ENCODE results near the gene RBL2.

RBL2 gene

DNA sequence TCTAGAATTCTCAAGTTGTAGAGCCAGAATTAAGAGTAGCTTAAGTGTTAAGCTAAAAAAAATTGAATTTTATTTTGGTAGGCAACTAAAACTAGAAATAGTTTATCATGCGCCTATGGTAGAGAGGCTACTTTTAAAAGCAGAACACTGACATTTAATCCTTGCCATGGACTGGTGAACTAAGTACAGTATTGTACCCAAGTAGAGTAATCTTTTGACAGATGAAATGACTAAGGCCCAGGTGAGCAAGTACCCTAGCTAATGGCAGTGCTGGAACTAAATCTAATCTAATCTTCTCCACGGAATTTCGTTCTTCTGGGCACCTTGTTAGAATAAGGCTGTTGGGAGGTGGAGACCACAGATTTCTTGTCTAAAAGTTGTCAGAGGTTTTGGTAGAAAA, 11.8 kb downstream of the RBL2 start:
- Histone ChIP-seq H3K9me3 (ENCODE audit: control insufficient read depth in 5 of 5, low read length in 5 of 5) (no peaks in the 10 kb centered on the region), H3K27ac (ENCODE audit: low read depth, low read length) (no peak overlapping the region), H3K4me1 (ENCODE audit: control insufficient read depth in 5 of 5, insufficient read depth in 5 of 5, low read length in 5 of 5) (no peaks in the 10 kb centered on the region), H3K27me3 (ENCODE audit: control insufficient read depth in 5 of 5, insufficient read depth in 4 of 5, low read length in 5 of 5) (no peaks in the 10 kb centered on the region), H3K9ac (ENCODE audit: low read length in 5 of 5) (no peak overlapping the region), H3K36me3 (ENCODE audit: control insufficient read depth in 5 of 5, insufficient read depth in 5 of 5, low read length in 5 of 5) (peaks cover 25 to 49% (median 41%) of the 10 kb centered on the region in 5 donors), H3K4me3 (ENCODE audit: low read depth in 1 of 5, low read length in 5 of 5) (no peak overlapping the region)

DNA sequence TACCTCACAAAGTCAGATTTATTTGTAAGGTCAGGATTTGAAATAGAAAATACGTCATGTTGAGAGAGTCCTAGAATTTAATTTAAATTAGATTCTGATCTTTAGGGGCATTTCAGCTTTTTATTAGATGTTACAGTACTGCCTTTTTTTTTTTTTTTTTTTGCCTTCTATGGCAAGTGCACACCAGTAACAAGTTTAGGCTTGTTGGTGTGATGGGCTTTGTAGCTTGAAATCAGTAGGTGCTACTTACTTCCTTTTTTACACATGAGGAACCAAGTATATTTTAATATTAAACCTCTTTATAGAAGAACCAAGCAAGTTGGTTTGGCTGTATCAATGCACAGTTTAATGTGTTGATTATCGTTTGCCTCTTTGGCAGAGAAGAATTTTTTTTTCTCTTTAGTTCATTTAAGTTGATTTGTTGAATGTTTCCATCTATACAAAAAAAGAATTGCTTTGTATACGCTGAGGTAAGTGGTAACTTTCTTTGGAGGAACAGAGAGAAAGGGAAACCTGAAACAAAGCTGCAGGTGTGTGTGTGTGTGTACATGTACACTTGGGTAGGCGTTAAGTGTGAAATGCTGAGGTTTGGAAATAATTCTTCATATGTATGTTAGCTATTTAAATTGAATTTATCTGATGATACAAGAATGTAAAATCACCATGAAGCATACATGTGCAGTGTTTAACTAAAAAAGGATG, 15.7 kb downstream of the RBL2 start:
- Histone ChIP-seq H3K27me3 (ENCODE audit: control insufficient read depth in 5 of 5, insufficient read depth in 4 of 5, low read length in 5 of 5) (no peaks in the 10 kb centered on the region), H3K36me3 (ENCODE audit: control insufficient read depth in 5 of 5, insufficient read depth in 5 of 5, low read length in 5 of 5) (peaks cover 44 to 54% (median 51%) of the 10 kb centered on the region in 5 donors), H3K27ac (ENCODE audit: low read depth, low read length) (no peak overlapping the region), H3K4me3 (ENCODE audit: low read depth in 1 of 5, low read length in 5 of 5) (no peak overlapping the region), H3K9ac (ENCODE audit: low read length in 5 of 5) (no peak overlapping the region), H3K9me3 (ENCODE audit: control insufficient read depth in 5 of 5, low read length in 5 of 5) (no peaks in the 10 kb centered on the region), H3K4me1 (ENCODE audit: control insufficient read depth in 5 of 5, insufficient read depth in 5 of 5, low read length in 5 of 5) (no peaks in the 10 kb centered on the region)

DNA sequence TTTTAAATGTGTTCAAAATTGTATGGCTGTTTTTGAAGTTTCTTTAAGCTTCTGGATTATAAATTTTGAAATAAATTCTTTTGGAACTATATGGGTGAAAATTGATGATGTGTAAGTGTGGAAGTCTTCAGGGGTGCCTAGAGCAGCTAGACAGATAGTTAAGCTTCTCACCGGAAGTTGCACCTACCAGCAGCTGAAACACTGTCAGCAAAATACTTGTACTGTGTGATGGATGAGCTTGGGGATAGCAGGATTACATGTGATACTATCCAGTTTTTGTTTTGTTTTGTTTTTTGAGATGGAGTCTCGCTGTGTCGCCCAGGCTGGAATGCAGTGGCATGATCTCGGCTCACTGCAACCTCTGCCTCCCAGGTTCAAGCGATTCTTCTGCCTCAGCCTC, 19.7 kb downstream of the RBL2 start:
- H3K4me3 ChIP-seq (ENCODE audit: low read depth in 1 of 5, low read length in 5 of 5), result no peak overlapping the region
- H3K36me3 ChIP-seq (ENCODE audit: control insufficient read depth in 5 of 5, insufficient read depth in 5 of 5, low read length in 5 of 5), result peaks cover 57 to 70% (median 60%) of the 10 kb centered on the region in 5 donors
- H3K4me1 ChIP-seq (ENCODE audit: control insufficient read depth in 5 of 5, insufficient read depth in 5 of 5, low read length in 5 of 5), result no peaks in the 10 kb centered on the region
- H3K27me3 ChIP-seq (ENCODE audit: control insufficient read depth in 5 of 5, insufficient read depth in 4 of 5, low read length in 5 of 5), result no peaks in the 10 kb centered on the region
- no peak overlapping the region for H3K9ac ChIP-seq (ENCODE audit: low read length in 5 of 5)
- no peaks in the 10 kb centered on the region for H3K9me3 ChIP-seq (ENCODE audit: control insufficient read depth in 5 of 5, low read length in 5 of 5)
- H3K27ac ChIP-seq (ENCODE audit: low read depth, low read length), result no peak overlapping the region

DNA sequence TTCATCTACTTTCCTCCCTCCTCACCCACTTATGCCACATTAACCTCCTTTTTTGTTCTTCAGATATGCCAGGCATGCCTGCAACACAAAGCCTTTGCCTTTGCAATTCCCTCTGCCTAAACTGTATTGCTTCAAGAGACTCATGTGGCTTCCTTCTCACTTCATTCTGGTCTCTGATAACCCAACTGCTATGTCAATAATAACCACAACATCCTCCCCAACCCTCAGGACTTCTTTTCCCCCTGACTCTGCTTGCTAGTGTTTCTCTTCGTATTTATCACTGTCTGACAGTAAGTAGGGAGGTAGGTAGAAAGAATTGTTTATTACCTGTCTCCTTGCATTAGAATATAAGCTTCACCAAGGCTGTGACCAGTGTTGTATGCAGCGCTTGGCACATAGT, 22.4 kb downstream of the RBL2 start:
- H3K4me3 ChIP-seq (ENCODE audit: low read depth in 1 of 5, low read length in 5 of 5), result no peak overlapping the region
- H3K36me3 ChIP-seq (ENCODE audit: control insufficient read depth in 5 of 5, insufficient read depth in 5 of 5, low read length in 5 of 5), result peaks cover 65 to 87% (median 75%) of the 10 kb centered on the region in 5 donors
- no peaks in the 10 kb centered on the region for H3K27me3 ChIP-seq (ENCODE audit: control insufficient read depth in 5 of 5, insufficient read depth in 4 of 5, low read length in 5 of 5)
- H3K4me1 ChIP-seq (ENCODE audit: control insufficient read depth in 5 of 5, insufficient read depth in 5 of 5, low read length in 5 of 5), result no peaks in the 10 kb centered on the region
- H3K27ac ChIP-seq (ENCODE audit: low read depth, low read length), result no peak overlapping the region
- no peaks in the 10 kb centered on the region for H3K9me3 ChIP-seq (ENCODE audit: control insufficient read depth in 5 of 5, low read length in 5 of 5)
- no peak overlapping the region for H3K9ac ChIP-seq (ENCODE audit: low read length in 5 of 5)

- Histone ChIP-seq H3K4me3 (ENCODE audit: low read depth in 1 of 5, low read length in 5 of 5) (no peak overlapping the region), H3K27ac (ENCODE audit: low read depth, low read length) (no peak overlapping the region), H3K4me1 (ENCODE audit: control insufficient read depth in 5 of 5, insufficient read depth in 5 of 5, low read length in 5 of 5) (no peaks in the 10 kb centered on the region), H3K9me3 (ENCODE audit: control insufficient read depth in 5 of 5, low read length in 5 of 5) (no peaks in the 10 kb centered on the region), H3K36me3 (ENCODE audit: control insufficient read depth in 5 of 5, insufficient read depth in 5 of 5, low read length in 5 of 5) (peaks cover 64 to 88% (median 72%) of the 10 kb centered on the region in 5 donors), H3K27me3 (ENCODE audit: control insufficient read depth in 5 of 5, insufficient read depth in 4 of 5, low read length in 5 of 5) (no peaks in the 10 kb centered on the region), H3K9ac (ENCODE audit: low read length in 5 of 5) (no peak overlapping the region)
Measured at GRCh38 chr16:53457670-53458069, 23.4 kb downstream of the RBL2 start.

DNA sequence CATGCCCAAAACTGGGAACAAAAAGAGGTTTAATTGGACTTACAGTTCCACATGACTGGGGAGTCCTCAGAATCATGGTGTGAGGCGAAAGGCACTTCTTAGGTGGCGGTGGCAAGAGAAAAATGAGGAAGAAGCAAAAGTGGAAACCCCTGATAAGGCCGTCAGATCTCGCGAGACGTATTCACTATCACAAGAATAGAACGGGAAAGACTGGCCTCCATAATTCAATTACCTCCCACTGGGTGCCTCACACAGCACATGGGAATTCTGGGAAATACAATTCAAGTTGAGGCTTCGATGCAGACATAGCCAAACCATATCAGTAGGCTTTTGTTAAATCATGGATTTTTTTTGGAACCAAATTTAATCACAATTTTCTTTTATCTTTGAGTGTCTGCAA, 24.4 kb downstream of the RBL2 start:
- no peak overlapping the region for H3K9ac ChIP-seq (ENCODE audit: low read length in 5 of 5)
- no peaks in the 10 kb centered on the region for H3K4me1 ChIP-seq (ENCODE audit: control insufficient read depth in 5 of 5, insufficient read depth in 5 of 5, low read length in 5 of 5)
- H3K36me3 ChIP-seq (ENCODE audit: control insufficient read depth in 5 of 5, insufficient read depth in 5 of 5, low read length in 5 of 5), result peaks cover 61 to 93% (median 73%) of the 10 kb centered on the region in 5 donors
- H3K27ac ChIP-seq (ENCODE audit: low read depth, low read length), result no peak overlapping the region
- no peak overlapping the region for H3K4me3 ChIP-seq (ENCODE audit: low read depth in 1 of 5, low read length in 5 of 5)
- H3K9me3 ChIP-seq (ENCODE audit: control insufficient read depth in 5 of 5, low read length in 5 of 5), result no peaks in the 10 kb centered on the region
- no peaks in the 10 kb centered on the region for H3K27me3 ChIP-seq (ENCODE audit: control insufficient read depth in 5 of 5, insufficient read depth in 4 of 5, low read length in 5 of 5)

DNA sequence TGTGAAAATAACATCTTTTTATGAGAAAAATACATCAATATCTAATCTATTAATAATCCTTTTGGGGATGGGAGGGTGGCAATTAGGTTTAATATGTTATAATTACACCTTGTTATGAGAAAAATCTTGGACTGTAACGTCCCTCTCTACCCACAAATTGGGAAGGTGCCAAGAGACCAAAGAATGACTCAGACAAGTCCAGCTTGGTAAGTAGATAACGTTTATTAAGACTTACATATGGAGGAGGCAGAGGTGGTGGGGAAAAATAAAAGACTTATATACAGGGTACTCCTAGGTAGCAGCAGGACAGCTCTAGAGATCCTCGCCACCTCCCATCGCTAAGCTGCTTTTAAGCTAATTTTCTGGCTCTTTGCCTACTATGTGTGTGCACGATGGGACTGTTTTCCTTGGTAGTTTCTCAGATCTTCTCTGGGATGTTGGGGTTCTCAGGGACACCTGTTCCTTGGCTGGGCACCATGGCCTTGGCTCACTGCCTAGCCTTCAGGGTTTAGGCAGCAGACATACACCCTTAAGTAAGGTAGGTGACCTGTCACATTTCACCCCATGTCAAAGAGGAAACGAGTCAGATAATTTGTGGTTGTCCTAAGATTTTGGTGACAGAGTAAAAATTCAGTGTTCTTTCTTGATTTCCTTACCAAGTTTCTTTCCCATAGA, 31.5 kb downstream of the RBL2 start:
- H3K9ac ChIP-seq (ENCODE audit: low read length in 5 of 5), result no peak overlapping the region
- no peaks in the 10 kb centered on the region for H3K4me1 ChIP-seq (ENCODE audit: control insufficient read depth in 5 of 5, insufficient read depth in 5 of 5, low read length in 5 of 5)
- H3K36me3 ChIP-seq (ENCODE audit: control insufficient read depth in 5 of 5, insufficient read depth in 5 of 5, low read length in 5 of 5), result peaks cover 32 to 75% (median 59%) of the 10 kb centered on the region in 5 donors
- H3K9me3 ChIP-seq (ENCODE audit: control insufficient read depth in 5 of 5, low read length in 5 of 5), result no peaks in the 10 kb centered on the region
- H3K27ac ChIP-seq (ENCODE audit: low read depth, low read length), result no peak overlapping the region
- H3K4me3 ChIP-seq (ENCODE audit: low read depth in 1 of 5, low read length in 5 of 5), result no peak overlapping the region
- H3K27me3 ChIP-seq (ENCODE audit: control insufficient read depth in 5 of 5, insufficient read depth in 4 of 5, low read length in 5 of 5), result no peaks in the 10 kb centered on the region

GRCh38 chr16:53476867-53477266, 42.6 kb downstream of the RBL2 start:
- H3K9me3 ChIP-seq (ENCODE audit: control insufficient read depth in 5 of 5, low read length in 5 of 5), result no peaks in the 10 kb centered on the region
- no peak overlapping the region for H3K4me3 ChIP-seq (ENCODE audit: low read depth in 1 of 5, low read length in 5 of 5)
- H3K9ac ChIP-seq (ENCODE audit: low read length in 5 of 5), result no peak overlapping the region
- H3K27ac ChIP-seq (ENCODE audit: low read depth, low read length), result no peak overlapping the region
- no peaks in the 10 kb centered on the region for H3K4me1 ChIP-seq (ENCODE audit: control insufficient read depth in 5 of 5, insufficient read depth in 5 of 5, low read length in 5 of 5)
- no peaks in the 10 kb centered on the region for H3K27me3 ChIP-seq (ENCODE audit: control insufficient read depth in 5 of 5, insufficient read depth in 4 of 5, low read length in 5 of 5)
- H3K36me3 ChIP-seq (ENCODE audit: control insufficient read depth in 5 of 5, insufficient read depth in 5 of 5, low read length in 5 of 5), result peaks cover 38 to 62% (median 51%) of the 10 kb centered on the region in 5 donors

DNA sequence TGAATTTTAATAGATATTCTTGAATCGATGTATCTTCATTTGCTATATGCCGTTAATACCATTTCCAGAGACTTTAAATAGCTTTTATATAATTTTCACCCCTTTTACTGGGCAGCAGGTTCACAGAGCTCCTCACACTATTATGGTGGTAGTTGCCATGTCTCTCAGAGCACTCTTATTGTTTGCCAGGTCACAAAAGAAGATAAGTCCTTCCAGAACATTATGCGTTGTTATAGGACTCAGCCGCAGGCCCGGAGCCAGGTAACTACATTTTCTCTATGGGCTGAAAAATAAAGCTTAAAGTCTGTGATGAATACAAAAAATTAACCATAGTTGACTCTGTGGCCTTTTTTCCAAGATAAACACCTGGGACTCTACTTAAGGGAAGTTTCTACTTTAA, 44.7 kb downstream of the RBL2 start:
- no peak overlapping the region for H3K27ac ChIP-seq (ENCODE audit: low read depth, low read length)
- no peak overlapping the region for H3K9ac ChIP-seq (ENCODE audit: low read length in 5 of 5)
- H3K4me1 ChIP-seq (ENCODE audit: control insufficient read depth in 5 of 5, insufficient read depth in 5 of 5, low read length in 5 of 5), result no peaks in the 10 kb centered on the region
- no peaks in the 10 kb centered on the region for H3K9me3 ChIP-seq (ENCODE audit: control insufficient read depth in 5 of 5, low read length in 5 of 5)
- no peaks in the 10 kb centered on the region for H3K27me3 ChIP-seq (ENCODE audit: control insufficient read depth in 5 of 5, insufficient read depth in 4 of 5, low read length in 5 of 5)
- H3K36me3 ChIP-seq (ENCODE audit: control insufficient read depth in 5 of 5, insufficient read depth in 5 of 5, low read length in 5 of 5), result peaks cover 42 to 70% (median 48%) of the 10 kb centered on the region in 5 donors
- H3K4me3 ChIP-seq (ENCODE audit: low read depth in 1 of 5, low read length in 5 of 5), result no peak overlapping the region

- no peaks in the 10 kb centered on the region for H3K27me3 ChIP-seq (ENCODE audit: control insufficient read depth in 5 of 5, insufficient read depth in 4 of 5, low read length in 5 of 5)
- H3K27ac ChIP-seq (ENCODE audit: low read depth, low read length), result no peak overlapping the region
- H3K9ac ChIP-seq (ENCODE audit: low read length in 5 of 5), result no peak overlapping the region
- H3K4me3 ChIP-seq (ENCODE audit: low read depth in 1 of 5, low read length in 5 of 5), result no peak overlapping the region
- peaks cover 49 to 75% (median 55%) of the 10 kb centered on the region in 5 donors for H3K36me3 ChIP-seq (ENCODE audit: control insufficient read depth in 5 of 5, insufficient read depth in 5 of 5, low read length in 5 of 5)
- no peaks in the 10 kb centered on the region for H3K4me1 ChIP-seq (ENCODE audit: control insufficient read depth in 5 of 5, insufficient read depth in 5 of 5, low read length in 5 of 5)
- H3K9me3 ChIP-seq (ENCODE audit: control insufficient read depth in 5 of 5, low read length in 5 of 5), result no peaks in the 10 kb centered on the region
Measured at GRCh38 chr16:53480394-53480793, 46.1 kb downstream of the RBL2 start.

Data from subcutaneous abdominal adipose tissue (tissue), 5 donors.